NCI-H2196 treated with DMSO at 0.1 percent for 48 hours (cell line): ENCODE results near the gene TEF.

Experiments used
- DNase-seq: peaks from one replicate; lab custom pipeline; 2025; ENCODE audit not compliant: unreplicated experiment; lab: John Stamatoyannopoulos, UW

TEF gene, protein sequence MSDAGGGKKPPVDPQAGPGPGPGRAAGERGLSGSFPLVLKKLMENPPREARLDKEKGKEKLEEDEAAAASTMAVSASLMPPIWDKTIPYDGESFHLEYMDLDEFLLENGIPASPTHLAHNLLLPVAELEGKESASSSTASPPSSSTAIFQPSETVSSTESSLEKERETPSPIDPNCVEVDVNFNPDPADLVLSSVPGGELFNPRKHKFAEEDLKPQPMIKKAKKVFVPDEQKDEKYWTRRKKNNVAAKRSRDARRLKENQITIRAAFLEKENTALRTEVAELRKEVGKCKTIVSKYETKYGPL

DNA sequence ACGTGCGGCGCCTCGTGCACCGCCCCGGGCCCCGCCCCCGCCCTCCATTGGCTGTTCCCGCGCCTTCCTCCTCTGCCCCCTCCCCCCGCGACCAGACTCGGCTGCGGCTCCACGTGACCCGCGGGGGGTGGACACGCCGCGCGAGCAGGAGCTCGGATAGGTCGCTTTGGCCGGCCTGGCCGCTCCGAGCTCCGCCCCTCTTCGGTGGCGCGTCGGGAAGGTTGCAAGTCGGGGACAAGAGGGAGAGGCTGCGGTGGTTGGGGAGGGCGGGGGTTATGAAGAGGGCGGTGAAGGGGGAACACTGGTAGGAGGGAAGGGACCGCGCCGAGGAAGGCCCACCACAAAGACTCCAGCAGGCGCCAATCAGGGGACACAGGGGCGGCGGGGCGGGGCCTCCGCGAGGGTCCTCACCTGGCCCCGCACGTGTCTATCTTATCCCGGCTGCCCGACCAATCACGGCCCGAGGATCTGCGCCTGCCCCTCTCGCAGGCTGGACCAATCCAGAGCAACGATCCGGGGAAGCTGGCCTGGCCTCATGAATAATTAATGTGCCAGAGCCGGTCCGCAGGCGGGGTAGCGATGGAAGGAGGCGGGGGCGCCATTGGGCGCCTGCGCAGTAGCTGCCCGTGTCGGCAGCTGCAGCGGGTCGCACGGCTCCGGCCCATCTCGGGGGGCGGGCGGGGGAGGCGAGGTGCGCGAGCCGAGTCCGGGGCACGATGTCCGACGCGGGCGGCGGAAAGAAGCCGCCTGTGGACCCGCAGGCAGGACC is at the start of gene TEF:
Gene TEF (plus strand): TSS at position 614 of the 769 bp plus-strand sequence. CDS start 103 bp downstream, at position 717.
- DNase-seq = peak; percentile 97

DNA sequence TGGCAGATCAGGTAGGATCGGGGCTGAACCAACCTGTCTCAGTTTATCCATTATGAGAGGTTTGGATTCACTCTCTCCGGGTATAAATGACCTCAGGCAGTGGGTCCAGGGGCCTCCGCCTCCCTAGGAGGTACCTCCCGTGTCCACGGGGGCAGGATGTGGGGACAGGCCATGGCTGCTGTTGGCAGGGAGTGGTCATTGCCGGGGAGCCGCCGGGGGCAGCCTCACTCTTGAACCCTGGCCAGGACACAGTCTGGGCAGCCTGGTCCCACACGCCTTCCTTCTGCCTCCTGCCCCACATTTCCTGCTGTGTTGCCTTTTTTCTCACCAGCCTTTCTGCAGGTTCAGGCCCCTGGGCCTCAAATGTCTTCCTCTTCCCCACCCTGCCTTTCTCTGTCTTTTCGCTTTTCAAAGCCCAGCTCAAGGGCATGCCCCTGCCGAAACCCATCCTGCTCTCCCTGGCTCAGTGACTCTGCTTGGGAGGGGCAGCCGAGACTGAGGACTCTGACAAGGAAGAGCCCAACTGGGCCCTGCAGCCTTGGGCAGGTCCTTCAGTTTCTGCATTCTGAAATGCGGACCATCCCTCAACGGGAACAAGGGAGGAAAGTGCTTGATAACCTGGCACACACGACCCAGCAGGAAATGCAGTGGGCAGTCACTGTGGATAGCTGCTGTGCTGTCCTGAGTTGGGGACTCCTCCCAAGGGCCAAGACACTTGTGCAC is 49.4 kb upstream of the TEF start:
- DNase-seq = no peak

- DNase-seq = no peak
Measured at GRCh38 chr22:41333806-41334205, 47.9 kb upstream of the TEF start.

- no peak for DNase-seq
Measured at GRCh38 chr22:41334215-41334614, 47.5 kb upstream of the TEF start.

- DNase-seq = no peak
Measured at GRCh38 chr22:41334951-41335635, 46.6 kb upstream of the TEF start.

DNA sequence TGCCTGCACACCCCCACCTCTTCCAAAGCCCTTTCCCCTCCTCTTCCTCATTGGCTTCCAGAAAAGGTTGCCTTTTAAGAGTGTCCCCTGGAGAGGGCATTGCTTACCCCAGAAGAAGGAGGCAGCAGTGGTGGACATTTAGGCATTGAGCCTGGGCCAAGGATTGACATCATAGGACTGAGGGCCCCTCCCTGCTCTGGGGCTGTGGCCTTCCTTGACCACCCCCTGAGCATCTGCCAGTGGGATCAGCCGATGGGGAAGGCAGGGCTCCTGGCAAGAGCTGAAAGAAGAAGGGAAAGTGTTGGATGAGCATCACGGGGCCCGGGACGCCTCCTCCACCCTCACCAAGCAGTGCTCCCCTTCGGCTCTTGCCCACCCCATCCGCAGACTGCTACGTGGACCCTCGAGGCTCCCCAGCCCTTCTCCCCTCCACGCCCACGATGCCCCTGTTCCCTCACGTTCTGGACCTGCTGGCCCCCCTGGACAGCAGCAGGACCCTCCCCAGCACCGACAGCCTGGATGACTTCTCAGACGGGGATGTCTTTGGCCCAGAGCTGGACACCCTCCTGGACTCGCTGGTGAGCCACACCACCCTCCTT is 43.0 kb upstream of the TEF start:
- DNase-seq = no peak

DNA sequence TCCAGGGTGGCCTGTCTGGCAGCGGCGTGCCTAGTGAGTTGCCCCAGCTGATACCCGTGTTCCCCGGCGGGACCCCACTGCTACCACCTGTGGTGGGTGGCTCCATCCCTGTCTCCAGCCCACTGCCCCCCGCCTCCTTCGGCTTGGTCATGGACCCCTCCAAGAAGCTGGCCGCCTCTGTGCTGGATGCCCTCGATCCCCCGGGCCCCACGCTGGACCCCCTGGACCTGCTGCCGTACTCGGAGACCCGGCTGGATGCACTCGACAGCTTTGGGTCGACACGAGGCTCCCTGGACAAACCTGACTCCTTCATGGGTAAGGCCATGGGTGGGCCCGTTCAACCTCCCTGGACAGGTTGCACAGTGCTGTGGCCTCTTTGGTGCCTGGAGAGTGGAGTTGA is 41.9 kb upstream of the TEF start:
- no peak for DNase-seq

DNA sequence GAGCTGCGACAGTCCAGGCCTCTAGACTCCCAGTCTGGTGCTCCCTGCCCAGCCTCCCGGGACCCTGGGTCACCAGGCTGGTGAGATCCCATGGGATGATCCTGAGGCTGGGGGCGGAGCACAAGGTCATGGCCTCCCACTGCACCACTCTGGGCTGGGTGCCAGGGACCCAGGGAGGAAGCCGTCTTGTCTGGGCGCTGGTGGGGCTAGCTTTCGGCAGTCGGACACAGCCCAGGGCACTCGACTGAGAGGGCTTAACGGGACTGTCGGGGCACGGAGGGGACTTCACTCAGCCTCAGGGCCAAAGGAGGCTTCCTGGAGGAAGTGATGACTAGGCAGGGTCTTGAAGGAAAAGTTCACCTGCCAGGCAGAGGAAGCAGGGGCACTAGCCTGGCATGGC is 41.4 kb upstream of the TEF start:
- DNase-seq = no peak

DNA sequence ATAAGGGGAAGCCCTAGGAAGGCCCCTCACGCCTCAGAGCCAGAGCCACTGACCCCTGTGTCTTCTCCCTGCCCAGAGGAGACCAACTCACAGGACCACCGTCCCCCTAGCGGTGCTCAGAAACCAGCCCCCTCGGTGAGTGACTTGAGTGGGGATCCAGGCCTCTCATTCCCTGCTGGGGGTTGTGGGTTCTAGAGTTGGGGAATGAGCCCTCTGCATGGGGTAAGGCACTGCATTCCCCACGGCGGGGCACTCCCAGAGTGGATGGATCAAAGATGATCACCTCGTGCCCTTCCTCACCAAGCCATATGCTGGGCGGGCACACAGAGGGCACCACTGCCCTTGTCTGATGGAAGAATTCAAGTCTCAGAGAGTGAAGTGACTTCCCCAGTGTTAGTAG is 40.7 kb upstream of the TEF start:
- no peak for DNase-seq

GRCh38 chr22:41341990-41342389 is 39.8 kb upstream of the TEF start:
- no peak for DNase-seq

DNA sequence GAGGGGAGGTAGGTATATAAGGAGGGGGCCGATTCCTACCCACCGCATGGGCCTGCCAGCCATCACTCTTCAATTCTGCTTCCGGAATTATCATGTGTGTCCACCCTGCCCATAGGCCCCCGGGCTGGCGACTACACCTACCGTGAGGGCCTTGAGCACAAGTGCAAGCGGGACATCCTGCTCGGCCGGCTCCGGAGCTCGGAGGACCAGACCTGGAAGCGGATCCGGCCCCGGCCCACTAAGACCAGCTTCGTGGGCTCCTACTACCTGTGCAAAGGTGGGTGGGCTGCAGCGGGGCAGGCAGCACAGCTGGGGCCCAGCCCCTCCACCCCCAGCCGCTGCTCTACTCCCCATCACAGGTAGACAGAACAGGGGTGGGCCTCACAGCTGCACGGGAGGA is 38.4 kb upstream of the TEF start:
- DNase-seq = no peak

DNA sequence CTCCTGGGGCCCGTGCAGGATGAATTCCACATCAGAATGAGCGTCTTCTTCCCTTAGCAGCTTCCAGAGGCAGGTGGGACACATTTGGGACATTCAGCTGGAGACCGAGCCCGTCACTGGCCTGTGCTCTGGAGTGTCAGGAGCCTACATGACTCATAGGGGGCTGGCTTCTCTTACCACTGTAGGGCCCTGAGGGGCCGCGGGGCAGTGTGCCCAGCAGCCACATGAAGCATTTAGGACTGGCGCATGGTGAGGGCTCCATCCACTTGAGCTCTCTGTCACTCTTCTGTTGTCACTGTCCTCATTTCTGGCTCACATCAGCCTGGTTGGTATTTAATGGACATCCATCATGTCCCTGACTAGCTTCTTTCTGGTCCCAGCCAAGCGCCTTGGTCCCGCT is 38.0 kb upstream of the TEF start:
- no peak for DNase-seq

DNA sequence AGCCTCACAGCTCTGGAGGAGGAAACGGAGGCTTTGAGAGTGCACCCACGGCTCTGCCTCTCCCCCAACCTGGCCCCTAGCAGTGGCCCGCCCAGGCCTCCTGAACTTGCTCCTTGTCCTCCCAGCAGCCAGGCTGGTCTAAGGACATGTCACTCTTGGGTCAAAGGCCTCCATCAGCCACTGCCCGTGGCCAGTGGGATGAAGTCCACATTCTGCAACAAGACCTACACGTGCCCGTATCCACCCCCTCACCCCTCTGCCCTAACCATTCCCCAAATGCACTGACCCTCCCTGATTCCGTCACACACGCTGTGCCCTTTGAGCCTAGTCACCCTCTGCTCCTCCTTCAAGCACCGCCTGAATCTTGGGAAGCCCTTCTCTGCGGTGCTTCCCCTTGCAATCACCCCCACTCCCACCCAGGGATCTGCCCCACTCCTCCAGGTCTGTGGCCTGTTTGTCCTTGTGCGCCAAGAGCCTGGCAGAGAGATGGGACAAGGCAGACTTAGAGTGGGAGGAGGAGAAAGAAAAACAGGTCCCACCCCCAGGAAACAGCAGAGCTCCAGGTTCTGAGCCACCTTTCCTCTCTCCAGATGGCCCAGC is 37.5 kb upstream of the TEF start:
- DNase-seq = no peak

GRCh38 chr22:41345807-41346335 is 35.9 kb upstream of the TEF start:
- no peak for DNase-seq

DNA sequence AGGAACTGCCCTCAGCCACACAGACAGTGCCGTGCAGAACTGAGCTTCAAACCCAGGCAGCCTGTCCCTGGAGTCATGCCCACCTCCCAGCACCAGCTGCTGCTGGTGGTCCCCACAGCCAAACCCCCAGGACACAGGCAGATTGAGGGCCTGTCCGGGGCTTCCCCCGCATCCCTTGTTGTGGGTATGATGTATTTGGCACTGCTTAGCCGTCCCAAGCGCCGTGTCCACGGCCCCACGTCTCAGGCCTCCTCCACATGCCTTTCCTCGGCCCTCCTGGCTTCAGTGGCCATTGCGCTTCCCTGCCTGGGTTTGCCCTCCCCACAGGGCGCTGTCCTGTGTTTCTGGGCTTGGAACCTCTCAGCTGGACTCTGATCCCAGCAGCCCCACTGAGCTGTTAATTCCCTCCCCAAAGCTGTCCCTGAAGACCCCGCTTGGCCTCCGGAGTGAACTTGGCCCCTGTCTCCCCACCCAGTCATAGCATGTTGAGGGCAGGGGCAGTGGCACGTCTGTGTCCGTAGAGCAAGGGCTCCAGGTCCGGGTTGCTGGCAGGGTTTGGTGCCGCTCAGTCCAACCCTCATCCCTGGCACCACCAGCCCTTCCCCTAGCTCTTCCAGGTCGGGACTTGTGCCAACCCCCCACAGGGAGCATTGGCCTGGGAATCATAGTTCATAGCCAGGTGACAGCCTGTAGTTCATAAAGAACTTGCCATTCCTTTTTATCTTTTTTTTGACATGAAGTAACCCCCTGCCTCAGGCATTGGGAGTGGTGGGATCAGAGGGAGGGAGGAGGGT is 34.5 kb upstream of the TEF start:
- no peak for DNase-seq

- DNase-seq = no peak
Measured at GRCh38 chr22:41348964-41349484, 32.7 kb upstream of the TEF start.

DNA sequence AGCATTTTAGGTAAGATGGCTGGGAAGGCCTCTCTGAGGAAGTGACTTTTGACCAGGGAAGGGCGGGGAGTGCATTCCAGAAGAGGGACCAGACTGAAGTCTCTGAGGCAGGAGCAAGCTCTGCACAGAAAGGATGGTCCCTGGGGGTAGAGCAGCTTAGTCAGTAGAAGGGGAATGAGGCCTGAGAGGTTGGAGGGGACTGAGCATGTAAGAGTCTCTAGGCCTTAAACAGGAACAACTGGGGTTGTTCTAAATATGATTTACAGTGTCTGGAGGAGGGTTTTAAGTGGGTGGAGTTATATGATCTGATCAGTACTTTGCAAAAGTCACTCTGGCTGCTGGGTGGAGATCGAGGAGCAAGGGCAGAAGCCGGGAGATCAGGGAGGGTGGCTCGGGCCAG is 31.7 kb upstream of the TEF start:
- no peak for DNase-seq

DNA sequence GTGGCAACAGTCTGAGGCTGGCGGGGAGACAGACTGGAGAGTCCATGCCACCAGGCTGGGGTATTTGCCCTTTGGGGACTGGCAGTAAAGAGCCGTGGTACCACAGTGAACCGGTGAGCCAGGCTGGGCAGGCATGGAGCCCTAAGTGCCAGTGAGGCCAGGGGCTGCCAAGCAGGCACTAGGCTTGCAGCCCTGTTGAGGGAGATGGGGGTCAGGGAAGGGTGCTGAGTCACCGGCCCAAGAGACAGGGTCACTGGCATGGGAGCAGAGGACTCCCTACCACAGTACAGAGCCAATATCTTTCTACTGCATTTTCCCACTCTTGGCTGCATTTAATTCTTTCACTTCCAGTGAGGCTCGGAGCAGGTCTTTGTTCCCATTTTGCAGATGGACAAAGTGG is 30.7 kb upstream of the TEF start:
- DNase-seq = no peak

DNA sequence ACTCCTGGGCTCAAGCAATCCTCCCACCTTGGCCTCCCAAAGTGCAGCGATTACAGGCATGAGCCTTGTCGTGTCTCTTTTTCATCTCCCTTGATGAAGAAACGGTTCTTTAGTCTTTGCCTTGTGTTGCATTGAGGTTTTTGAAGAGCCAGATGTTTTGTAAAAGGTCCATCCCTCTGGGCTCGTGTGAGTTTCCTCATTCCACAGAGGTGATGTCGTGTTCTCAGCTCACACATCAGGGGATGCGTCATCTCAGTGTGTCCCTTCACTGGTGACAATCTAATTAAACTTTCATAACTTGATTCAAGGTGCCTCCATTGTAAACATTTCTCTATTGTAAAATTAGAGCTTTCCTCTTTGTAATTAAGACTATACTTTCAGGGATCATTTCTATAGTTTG is 29.7 kb upstream of the TEF start:
- no peak for DNase-seq
